C4-2B (cell line): ENCODE measurements around the gene CHD9NB.

Source experiments
- ZFX ChIP-seq: fragments of 450-650 bp; IDR thresholded peaks from 2 replicates; pipeline ENCODE4 v1.6.1; 2017
- TF ChIP-seq, protein P1 (sequence below): fragments of 450-650 bp; conservative IDR thresholded peaks from 2 replicates; pipeline ENCODE4 v1.5.1; 2017; ENCODE audit warnings: mild to moderate bottlenecking

DNA sequence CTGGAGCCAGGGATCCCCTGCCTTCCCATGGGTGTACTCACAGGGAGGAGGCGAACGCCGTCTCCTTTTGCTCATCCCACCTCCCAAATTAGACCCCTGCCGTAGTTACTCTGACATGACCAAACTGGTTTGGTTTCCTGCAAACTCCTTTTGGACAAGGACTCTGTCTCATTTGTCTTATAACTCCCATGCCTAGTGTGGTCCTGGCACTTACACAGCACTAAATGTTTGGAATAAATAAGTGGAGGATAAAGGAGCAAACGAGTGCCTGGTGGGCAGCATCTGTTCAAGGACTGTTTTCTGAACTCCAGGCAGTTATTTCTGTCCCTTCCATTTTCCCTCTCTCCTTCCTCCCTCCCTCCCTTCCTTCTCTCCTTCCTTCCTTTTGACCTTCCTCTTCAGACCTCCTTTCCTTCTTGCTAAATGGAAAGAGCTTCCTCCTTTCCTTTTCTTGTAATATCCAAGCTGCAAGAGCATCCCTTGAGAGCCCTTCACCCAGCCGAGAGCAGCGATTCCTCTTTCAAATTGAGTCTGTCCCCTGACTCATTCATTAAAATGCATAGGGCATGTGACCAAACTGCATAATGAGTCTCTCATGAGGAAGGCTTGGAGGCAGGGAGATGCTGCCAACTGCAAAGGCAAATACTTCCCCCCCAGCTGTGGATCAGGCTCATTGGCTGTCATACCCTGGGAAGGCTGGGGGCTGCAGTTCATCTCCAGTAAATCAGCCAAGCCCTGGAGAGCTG is 38.9 kb upstream of the CHD9NB start:
- TF ChIP-seq, protein P1, sequence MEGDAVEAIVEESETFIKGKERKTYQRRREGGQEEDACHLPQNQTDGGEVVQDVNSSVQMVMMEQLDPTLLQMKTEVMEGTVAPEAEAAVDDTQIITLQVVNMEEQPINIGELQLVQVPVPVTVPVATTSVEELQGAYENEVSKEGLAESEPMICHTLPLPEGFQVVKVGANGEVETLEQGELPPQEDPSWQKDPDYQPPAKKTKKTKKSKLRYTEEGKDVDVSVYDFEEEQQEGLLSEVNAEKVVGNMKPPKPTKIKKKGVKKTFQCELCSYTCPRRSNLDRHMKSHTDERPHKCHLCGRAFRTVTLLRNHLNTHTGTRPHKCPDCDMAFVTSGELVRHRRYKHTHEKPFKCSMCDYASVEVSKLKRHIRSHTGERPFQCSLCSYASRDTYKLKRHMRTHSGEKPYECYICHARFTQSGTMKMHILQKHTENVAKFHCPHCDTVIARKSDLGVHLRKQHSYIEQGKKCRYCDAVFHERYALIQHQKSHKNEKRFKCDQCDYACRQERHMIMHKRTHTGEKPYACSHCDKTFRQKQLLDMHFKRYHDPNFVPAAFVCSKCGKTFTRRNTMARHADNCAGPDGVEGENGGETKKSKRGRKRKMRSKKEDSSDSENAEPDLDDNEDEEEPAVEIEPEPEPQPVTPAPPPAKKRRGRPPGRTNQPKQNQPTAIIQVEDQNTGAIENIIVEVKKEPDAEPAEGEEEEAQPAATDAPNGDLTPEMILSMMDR, result no peak
- no peak for TF ChIP-seq ZFX
